Fibroblast of lung (primary cell): ENCODE measurements around the gene TSSC4. TPM values are rescaled to one million over a fixed set of nuclear protein-coding genes. Genes with fewer than 3 reads are reported as not detected.
A peak's percentile ranks its signal among the peaks of the same experiment; 100 is the strongest.

Source experiments
- DNase-seq, 2 donors: peaks; one replicate each; pipeline versions ENCODE4 v3.0.0 to v3.0.0-alpha.2; 2010; ENCODE audit warnings: low read depth in 2 of 2
- H2AFZ ChIP-seq: 2 replicates; pipeline ENCODE4 v1.5.1; 2012; ENCODE audit warnings: low read length, control low read depth, inconsistent platforms
- H3K27ac ChIP-seq: 2 replicates; pipeline ENCODE4 v1.5.1; 2011; ENCODE audit warnings: low read length, control low read depth; ENCODE audit not compliant: insufficient read depth
- H3K27me3 ChIP-seq: 2 replicates; pipeline ENCODE4 v1.5.1; 2011; ENCODE audit warnings: mild to moderate bottlenecking, low read length; ENCODE audit not compliant: control insufficient read depth, insufficient read depth
- H3K36me3 ChIP-seq: 2 replicates; pipeline ENCODE4 v1.5.1; 2011; ENCODE audit warnings: low read length; ENCODE audit not compliant: control insufficient read depth, insufficient read depth
- H3K4me1 ChIP-seq: 2 replicates; pipeline ENCODE4 v1.5.1; 2011; ENCODE audit warnings: low read length; ENCODE audit not compliant: control insufficient read depth, insufficient read depth; ENCODE audit errors: extremely low read depth
- H3K4me2 ChIP-seq: 2 replicates; pipeline ENCODE4 v1.5.1; 2011; ENCODE audit warnings: low read length, control low read depth; ENCODE audit not compliant: insufficient read depth; ENCODE audit errors: extremely low read depth
- H3K4me3 ChIP-seq, 4 experiments: fragments of 200-600 bp in 1 of 4; sonication (generic) in 1 of 4; replicated peaks in 1 of 4; 2 replicates each; pipeline ENCODE4 v1.5.1; 2011 to 2016; ENCODE audit warnings: low read length in 4 of 4, low read depth in 3 of 4, mild to moderate bottlenecking in 3 of 4, control low read depth in 2 of 4, inconsistent platforms in 1 of 4, mixed read lengths in 1 of 4; ENCODE audit not compliant: insufficient read depth in 1 of 4; ENCODE audit errors: control extremely low read depth in 1 of 4
- H3K79me2 ChIP-seq: 2 replicates; pipeline ENCODE4 v1.5.1; 2012; ENCODE audit warnings: mild to moderate bottlenecking, low read length, inconsistent platforms; ENCODE audit not compliant: control insufficient read depth, insufficient read depth
- H3K9ac ChIP-seq: 2 replicates; pipeline ENCODE4 v1.5.1; 2011; ENCODE audit warnings: mild to moderate bottlenecking, low read length, control low read depth; ENCODE audit not compliant: insufficient read depth
- H3K9me3 ChIP-seq: 2 replicates; pipeline ENCODE4 v1.5.1; 2012; ENCODE audit warnings: low read depth, low read length; ENCODE audit not compliant: control insufficient read depth, insufficient read depth
- H4K20me1 ChIP-seq: 2 replicates; pipeline ENCODE4 v1.5.1; 2011; ENCODE audit warnings: low read length; ENCODE audit not compliant: control insufficient read depth, insufficient read depth; ENCODE audit errors: extremely low read depth
- CTCF ChIP-seq, 2 donors: IDR thresholded peaks in 1 of 2; conservative IDR thresholded peaks in 1 of 2; 1 replicate in 1 of 2; 2 replicates in 1 of 2; pipeline ENCODE4 v1.5.1; 2011 to 2012; ENCODE audit warnings: low read length in 2 of 2, control low read depth in 1 of 2, inconsistent platforms in 1 of 2, low read depth in 1 of 2, mild to moderate bottlenecking in 1 of 2
- EZH2 ChIP-seq: IDR thresholded peaks from 2 replicates; pipeline ENCODE4 v1.5.1; 2012; ENCODE audit warnings: low read length, control low read depth, mild to moderate bottlenecking; ENCODE audit errors: missing control alignments
- polyA plus RNA-seq, 2 donors: library from polyadenylated mRNA; depleted of rRNA in 1 of 2; stranded (reverse) in 1 of 2; unstranded in 1 of 2; fragments of >200 nt; gene quantifications; 2 replicates each; pipeline ENCODE4 v1.2.1, GENCODE V29; 2011 to 2012; ENCODE audit warnings: missing spikeins in 1 of 2
- total RNA-seq: library from RNA; depleted of rRNA; stranded (reverse); fragments of >200 nt; gene quantifications from 2 replicates; pipeline ENCODE4 v1.2.1, GENCODE V29; 2014

The TSSC4 gene
- total and polyA plus RNA-seq, 2 donors (not counting 1 experiment from before 2014, with no cell fraction given) = 8.8 to 48.7 TPM

DNA sequence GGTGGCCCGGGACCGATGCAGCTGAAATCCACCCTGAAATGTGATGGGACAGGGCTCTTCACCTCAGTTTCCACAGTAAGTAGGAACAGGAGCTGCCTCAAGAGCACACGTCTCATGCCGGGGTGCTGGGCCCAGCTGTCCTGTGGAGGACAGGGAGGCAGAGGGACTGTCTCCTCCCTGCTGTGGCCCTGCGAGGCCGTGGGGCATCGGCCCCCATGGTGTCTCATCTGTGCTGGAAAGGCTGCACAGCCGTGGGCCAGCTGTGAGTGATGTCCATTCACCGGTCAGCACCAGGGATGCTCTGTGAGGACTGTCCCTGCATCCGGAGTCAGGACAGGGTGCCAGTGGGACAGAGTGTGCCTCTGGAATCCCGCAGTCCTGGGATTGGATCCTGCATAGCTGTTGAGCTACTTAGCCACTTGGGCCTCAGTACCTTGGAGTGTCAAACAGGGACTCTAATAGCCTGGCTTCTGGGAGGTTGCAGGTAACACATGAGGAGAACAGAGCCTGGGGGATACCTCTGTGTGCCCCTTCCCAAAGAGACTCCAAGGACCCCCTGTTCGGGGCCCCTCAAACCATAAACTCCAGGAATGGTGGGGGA lies 27.3 kb downstream of the TSSC4 start:
- DNase-seq = no peak
- Histone ChIP-seq H3K4me1 (no peaks in the 10 kb centered on the region), H4K20me1 (no peaks in the 10 kb centered on the region), H3K27ac (no peak overlapping the region), H3K4me2 (no peak overlapping the region), H3K9me3 (no peaks in the 10 kb centered on the region), H3K4me3 (no peak overlapping the region), H3K36me3 (no peaks in the 10 kb centered on the region), H3K9ac (no peak overlapping the region), H3K79me2 (no peaks in the 10 kb centered on the region), H2AFZ (no peak overlapping the region), H3K27me3 (no peaks in the 10 kb centered on the region)
- no peak for TF ChIP-seq EZH2
- no peak for TF ChIP-seq CTCF (conservative IDR thresholded peaks at IDR 0.05 in 1 of 2, IDR thresholded peaks at IDR 0.05 in 1 of 2; ENCODE audit: low read depth in 1 of 2, low read length in 2 of 2)

GRCh38 chr11:2428322-2428795 lies 27.8 kb downstream of the TSSC4 start:
- TF ChIP-seq CTCF (conservative IDR thresholded peaks at IDR 0.05 in 1 of 2, IDR thresholded peaks at IDR 0.05 in 1 of 2; ENCODE audit: low read depth in 1 of 2, low read length in 2 of 2) = peak; percentile 72 to 87
- no peak for TF ChIP-seq EZH2
- H4K20me1 ChIP-seq = no peaks in the 10 kb centered on the region
- H3K79me2 ChIP-seq = no peaks in the 10 kb centered on the region
- no peaks in the 10 kb centered on the region for H3K9me3 ChIP-seq
- no peak overlapping the region for H3K4me2 ChIP-seq
- H3K36me3 ChIP-seq = no peaks in the 10 kb centered on the region
- no peak overlapping the region for H2AFZ ChIP-seq
- H3K27me3 ChIP-seq = no peaks in the 10 kb centered on the region
- no peaks in the 10 kb centered on the region for H3K4me1 ChIP-seq
- H3K4me3 ChIP-seq = no peak overlapping the region
- H3K9ac ChIP-seq = no peak overlapping the region
- peak; percentile 14 to 45 for DNase-seq
- no peak overlapping the region for H3K27ac ChIP-seq

GRCh38 chr11:2431395-2431794 lies 30.8 kb downstream of the TSSC4 start:
- Histone ChIP-seq H3K27ac (no peak overlapping the region), H3K36me3 (no peaks in the 10 kb centered on the region), H4K20me1 (no peaks in the 10 kb centered on the region), H3K79me2 (no peaks in the 10 kb centered on the region), H3K9me3 (no peaks in the 10 kb centered on the region), H3K4me2 (no peak overlapping the region), H3K4me3 (no peak overlapping the region), H3K4me1 (no peaks in the 10 kb centered on the region), H3K9ac (no peak overlapping the region), H3K27me3 (no peaks in the 10 kb centered on the region), H2AFZ (no peak overlapping the region)
- DNase-seq = no peak
- TF ChIP-seq EZH2 (no peak), CTCF (conservative IDR thresholded peaks at IDR 0.05 in 1 of 2, IDR thresholded peaks at IDR 0.05 in 1 of 2; ENCODE audit: low read depth in 1 of 2, low read length in 2 of 2) (no peak)
